ENCODE results near the gene CCNY.

Gene CCNY

GRCh38 chr10:35342183-35342753 lies 6.0 kb downstream of the CCNY start:
- Histone ChIP-seq H3K36me3 (replicated peaks) (peaks cover 2% of the 10 kb centered on the region), H3K4me3 (ENCODE audit: low read depth, low read length) (no peak overlapping the region), H3K27me3 (replicated peaks) (no peaks in the 10 kb centered on the region), H3K27ac (no peak overlapping the region)
- in situ Hi-C loops (cut with HindIII; ENCODE audit: low pct_ligation_motif_present, low sequenced_read_pairs), result no loop called here
- no peak for TF ChIP-seq CTCF (IDR thresholded peaks at IDR 0.05; ENCODE audit: low read depth, low read length, missing control alignments)
- DNase-seq, result no peak

GRCh38 chr10:35343739-35344138 lies 7.4 kb downstream of the CCNY start:
- no peak overlapping the region for H3K4me3 ChIP-seq (ENCODE audit: low read depth, low read length)
- in situ Hi-C loops (cut with HindIII; ENCODE audit: low pct_ligation_motif_present, low sequenced_read_pairs), result no loop called here
- DNase-seq, result no peak
- peaks cover 2% of the 10 kb centered on the region for H3K36me3 ChIP-seq (replicated peaks)
- H3K27ac ChIP-seq, result no peak overlapping the region
- no peaks in the 10 kb centered on the region for H3K27me3 ChIP-seq (replicated peaks)
- no peak for TF ChIP-seq CTCF (IDR thresholded peaks at IDR 0.05; ENCODE audit: low read depth, low read length, missing control alignments)

- TF ChIP-seq CTCF (IDR thresholded peaks at IDR 0.05; ENCODE audit: low read depth, low read length, missing control alignments), result no peak
- in situ Hi-C loops (cut with HindIII; ENCODE audit: low pct_ligation_motif_present, low sequenced_read_pairs), result no loop called here
- H3K27me3 ChIP-seq (replicated peaks), result no peaks in the 10 kb centered on the region
- no peak for DNase-seq
- H3K4me3 ChIP-seq (ENCODE audit: low read depth, low read length), result no peak overlapping the region
- H3K27ac ChIP-seq, result no peak overlapping the region
- peaks cover 2% of the 10 kb centered on the region for H3K36me3 ChIP-seq (replicated peaks)
Observed at GRCh38 chr10:35345383-35345742, 9.1 kb downstream of the CCNY start.

- in situ Hi-C loops (cut with HindIII; ENCODE audit: low pct_ligation_motif_present, low sequenced_read_pairs), result no loop called here
- H3K27me3 ChIP-seq (replicated peaks), result no peaks in the 10 kb centered on the region
- no peak overlapping the region for H3K27ac ChIP-seq
- TF ChIP-seq CTCF (IDR thresholded peaks at IDR 0.05; ENCODE audit: low read depth, low read length, missing control alignments), result no peak
- peaks cover 2% of the 10 kb centered on the region for H3K36me3 ChIP-seq (replicated peaks)
- H3K4me3 ChIP-seq (ENCODE audit: low read depth, low read length), result no peak overlapping the region
- DNase-seq, result no peak
Observed at GRCh38 chr10:35346248-35346647, 9.9 kb downstream of the CCNY start.

GRCh38 chr10:35347121-35347562 lies 10.8 kb downstream of the CCNY start:
- H3K4me3 ChIP-seq (ENCODE audit: low read depth, low read length), result no peak overlapping the region
- TF ChIP-seq CTCF (IDR thresholded peaks at IDR 0.05; ENCODE audit: low read depth, low read length, missing control alignments), result no peak
- in situ Hi-C loops (cut with HindIII; ENCODE audit: low pct_ligation_motif_present, low sequenced_read_pairs), result no loop called here
- H3K27ac ChIP-seq, result no peak overlapping the region
- no peak for DNase-seq
- peaks cover 2% of the 10 kb centered on the region for H3K36me3 ChIP-seq (replicated peaks)
- H3K27me3 ChIP-seq (replicated peaks), result no peaks in the 10 kb centered on the region

Data from brain microvascular endothelial cell (primary cell).